Measurements from ENCODE around the gene OSBPL5. TPM values are rescaled to one million over a fixed set of nuclear protein-coding genes. Genes with fewer than 3 reads are reported as not detected.

Gene OSBPL5
- total and polyA plus RNA-seq, 9 of the 15 experiments (the other 6 are each of a cell fraction or from before 2014, with no cell fraction given), result 0.06 to 14.8 (median 3.2) TPM

DNA sequence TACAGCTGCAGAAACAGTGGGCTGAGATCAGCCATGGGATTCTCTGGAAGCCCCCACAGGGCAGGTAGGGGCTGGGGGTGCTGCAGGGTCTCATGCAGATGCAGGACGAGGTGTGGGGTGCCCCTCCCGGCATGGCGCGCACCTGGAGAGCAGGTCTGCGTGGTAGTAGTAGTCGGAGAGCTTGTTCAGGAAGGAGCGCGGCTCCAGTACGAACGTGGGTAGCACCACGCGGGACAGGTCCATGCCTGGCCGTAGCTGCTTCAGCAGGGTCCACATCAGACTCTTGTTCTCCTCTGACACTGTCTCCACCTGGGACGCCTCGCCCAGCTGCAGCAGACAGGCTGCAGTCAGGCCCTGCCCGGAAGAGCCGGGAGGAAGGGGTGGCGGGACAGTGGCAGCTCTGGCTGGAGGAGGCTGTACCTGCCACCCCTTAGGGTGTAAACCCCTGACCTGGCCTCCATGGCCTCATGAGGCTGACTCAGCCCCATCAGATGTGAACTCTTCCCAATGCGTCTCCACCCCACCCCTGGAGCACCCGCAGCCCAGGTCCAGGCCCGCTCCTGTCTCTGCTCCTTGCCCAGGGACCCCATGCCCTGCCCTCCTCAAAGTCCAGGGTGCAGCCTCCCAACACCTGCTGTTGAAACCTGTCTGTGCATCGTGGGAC, 60.9 kb downstream of the OSBPL5 start:
- H3K4me1 ChIP-seq (replicated peaks in 1 of 2; ENCODE audit: control insufficient read depth in 2 of 2, insufficient read depth in 2 of 2, low read length in 2 of 2), result peaks cover 0 to 16% of the 10 kb centered on the region in 2 experiments; a peak in 2 of 5 replicates
- H3K4me3 ChIP-seq, result no peak overlapping the region
- no peak overlapping the region for H2AFZ ChIP-seq (ENCODE audit: low read depth, low read length)
- DNase-seq (ENCODE audit: extremely low read depth in 1 of 4, low spot score in 3 of 4) (no peak), ATAC-seq (no peak), FAIRE-seq (no peak)
- intact Hi-C loops (cut with micrococcal nuclease) (no loop called here), in situ Hi-C loops (cut with MboI) (no loop called here)
- 83% methylated on average over 22 of the region's 22 CpGs for WGBS (ENCODE audit: insufficient coverage, low coverage, missing lambda C conversion rate)
- TF ChIP-seq BRF2 (IDR thresholded peaks at IDR 0.05; ENCODE audit: borderline replicate concordance, insufficient read depth, insufficient read length) (no peak), GATAD2B (IDR thresholded peaks at IDR 0.05; ENCODE audit: borderline replicate concordance) (no peak), SUPT5H (IDR thresholded peaks at IDR 0.05) (no peak), SLC30A9 (CRISPR knock-in tag; IDR thresholded peaks at IDR 0.05) (no peak), KDM2B (CRISPR knock-in tag; IDR thresholded peaks at IDR 0.05) (no peak), POU5F1 (IDR thresholded peaks at IDR 0.05; ENCODE audit: borderline replicate concordance, low read depth, low read length, partially characterized antibody) (no peak), ELF4 (CRISPR knock-in tag; IDR thresholded peaks at IDR 0.05) (no peak), PURB (CRISPR knock-in tag; IDR thresholded peaks at IDR 0.05; ENCODE audit: low read depth) (no peak), CTCFL (IDR thresholded peaks at IDR 0.05; ENCODE audit: borderline replicate concordance, insufficient read depth, low read depth, low read length, poor library complexity, severe bottlenecking) (no peak)
- no TSS peak for BruUV-seq (replicated peaks)
- ChIA-PET CTCF (ENCODE audit: low intra/inter-chr PET ratio) (no interaction called here), POLR2A (no interaction called here)
- no peaks in the 10 kb centered on the region for H3K27me3 ChIP-seq (ENCODE audit: control insufficient read depth in 2 of 2, insufficient read depth in 2 of 2, low read length in 2 of 2)
- H3K36me3 ChIP-seq (ENCODE audit: control insufficient read depth, insufficient read depth, low read length), result no peaks in the 10 kb centered on the region
- no peaks in the 10 kb centered on the region for H3K79me2 ChIP-seq (ENCODE audit: control insufficient read depth, insufficient read depth, low read length)
- no peak overlapping the region for H3K27ac ChIP-seq (ENCODE audit: extremely low read depth, low read depth, low read length)
- no peak overlapping the region for H3K9ac ChIP-seq (ENCODE audit: insufficient read depth in 1 of 2, low read depth in 2 of 2, low read length in 2 of 2)
- H4K20me1 ChIP-seq (replicated peaks; ENCODE audit: control insufficient read depth, insufficient read depth, low read length), result no peaks in the 10 kb centered on the region; the same call in 1 of the 2 replicates
- no peaks in the 10 kb centered on the region for H3K9me3 ChIP-seq (replicated peaks; ENCODE audit: control insufficient read depth, insufficient read depth, low read depth, low read length)
- no peaks in the 10 kb centered on the region for H3K9me1 ChIP-seq (ENCODE audit: control insufficient read depth, insufficient read depth, low read length)
- H3K4me2 ChIP-seq (ENCODE audit: insufficient read depth, low read length), result no peak overlapping the region
